Measurements from ENCODE around the gene MST1.

The MST1 gene

DNA sequence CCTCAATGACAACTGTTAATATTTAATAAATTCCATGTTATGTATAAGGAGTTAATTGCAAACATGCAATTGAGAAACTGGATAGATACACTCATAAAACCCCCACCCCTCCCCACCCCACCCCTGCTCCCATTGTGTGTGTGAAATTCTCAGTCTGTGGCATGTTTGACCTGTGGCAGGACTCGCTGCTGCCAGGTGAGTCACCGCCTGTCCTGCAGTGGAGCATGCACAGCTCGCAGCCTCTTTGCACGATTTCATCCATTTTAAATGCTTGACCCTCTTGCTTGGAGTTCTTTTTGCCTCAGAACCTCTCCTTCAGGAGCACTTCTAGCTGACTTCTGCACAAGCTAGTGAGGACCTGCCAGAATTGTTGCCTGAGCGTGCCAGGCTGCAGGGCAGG lies 20.4 kb downstream of the MST1 start:
- no peak overlapping the region for H3K4me3 ChIP-seq (ENCODE audit: low read length)
- H3K9me3 ChIP-seq (ENCODE audit: insufficient read depth, low read length) = no peaks in the 10 kb centered on the region
- H3K27me3 ChIP-seq (ENCODE audit: low read depth, low read length) = no peaks in the 10 kb centered on the region
- H2AFZ ChIP-seq (ENCODE audit: low read depth, low read length) = no peak overlapping the region
- H3K9ac ChIP-seq (ENCODE audit: low read length) = no peak overlapping the region
- H4K20me1 ChIP-seq (ENCODE audit: insufficient read depth, low read length) = peaks cover 4% of the 10 kb centered on the region; the same call in 1 of the 2 replicates
- TF ChIP-seq EZH2phosphoT487 (IDR thresholded peaks at IDR 0.05; ENCODE audit: low read depth) = no peak
- TF ChIP-seq, protein P1, sequence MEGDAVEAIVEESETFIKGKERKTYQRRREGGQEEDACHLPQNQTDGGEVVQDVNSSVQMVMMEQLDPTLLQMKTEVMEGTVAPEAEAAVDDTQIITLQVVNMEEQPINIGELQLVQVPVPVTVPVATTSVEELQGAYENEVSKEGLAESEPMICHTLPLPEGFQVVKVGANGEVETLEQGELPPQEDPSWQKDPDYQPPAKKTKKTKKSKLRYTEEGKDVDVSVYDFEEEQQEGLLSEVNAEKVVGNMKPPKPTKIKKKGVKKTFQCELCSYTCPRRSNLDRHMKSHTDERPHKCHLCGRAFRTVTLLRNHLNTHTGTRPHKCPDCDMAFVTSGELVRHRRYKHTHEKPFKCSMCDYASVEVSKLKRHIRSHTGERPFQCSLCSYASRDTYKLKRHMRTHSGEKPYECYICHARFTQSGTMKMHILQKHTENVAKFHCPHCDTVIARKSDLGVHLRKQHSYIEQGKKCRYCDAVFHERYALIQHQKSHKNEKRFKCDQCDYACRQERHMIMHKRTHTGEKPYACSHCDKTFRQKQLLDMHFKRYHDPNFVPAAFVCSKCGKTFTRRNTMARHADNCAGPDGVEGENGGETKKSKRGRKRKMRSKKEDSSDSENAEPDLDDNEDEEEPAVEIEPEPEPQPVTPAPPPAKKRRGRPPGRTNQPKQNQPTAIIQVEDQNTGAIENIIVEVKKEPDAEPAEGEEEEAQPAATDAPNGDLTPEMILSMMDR (IDR thresholded peaks at IDR 0.05; ENCODE audit: low read depth, low read length) = no peak
- no peak overlapping the region for H3K27ac ChIP-seq (ENCODE audit: low read length)
- peaks cover 11% of the 10 kb centered on the region for H3K79me2 ChIP-seq (ENCODE audit: low read length)
- peaks cover 5% of the 10 kb centered on the region; the same call in 1 of the 2 replicates for H3K4me1 ChIP-seq (ENCODE audit: low read length)
- H3K36me3 ChIP-seq (replicated peaks; ENCODE audit: low read depth, low read length) = no peaks in the 10 kb centered on the region
- H3K4me2 ChIP-seq (ENCODE audit: low read length) = no peak overlapping the region

DNA sequence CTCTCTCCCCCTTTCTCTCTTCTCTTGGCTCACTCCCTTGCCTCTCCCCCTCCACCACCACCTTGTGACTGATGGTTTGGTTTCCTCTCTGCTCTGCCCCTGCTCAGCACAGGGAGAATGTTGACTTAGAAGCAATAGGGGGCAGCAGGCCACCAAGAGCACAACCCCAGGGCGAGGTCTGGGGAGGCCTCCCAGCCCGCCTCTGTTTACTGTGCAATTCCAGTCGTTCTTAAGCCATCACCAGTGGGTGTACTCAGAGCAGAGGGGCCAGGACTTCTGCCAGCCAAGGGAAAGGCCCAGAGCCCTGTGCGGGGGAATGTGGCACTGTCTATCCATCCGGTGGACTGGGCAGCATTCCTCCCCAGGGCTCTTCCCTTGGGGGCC lies 20.9 kb downstream of the MST1 start:
- TF ChIP-seq, protein P1 (IDR thresholded peaks at IDR 0.05; ENCODE audit: low read depth, low read length) = no peak
- TF ChIP-seq EZH2phosphoT487 (IDR thresholded peaks at IDR 0.05; ENCODE audit: low read depth) = no peak
- Histone ChIP-seq H3K36me3 (replicated peaks; ENCODE audit: low read depth, low read length) (no peaks in the 10 kb centered on the region), H3K4me2 (ENCODE audit: low read length) (no peak overlapping the region), H3K9ac (ENCODE audit: low read length) (no peak overlapping the region), H2AFZ (ENCODE audit: low read depth, low read length) (no peak overlapping the region), H4K20me1 (ENCODE audit: insufficient read depth, low read length) (peaks cover 4% of the 10 kb centered on the region; the same call in 1 of the 2 replicates), H3K79me2 (ENCODE audit: low read length) (peaks cover 9% of the 10 kb centered on the region), H3K4me1 (ENCODE audit: low read length) (peaks cover 5% of the 10 kb centered on the region; the same call in 1 of the 2 replicates), H3K27me3 (ENCODE audit: low read depth, low read length) (no peaks in the 10 kb centered on the region), H3K27ac (ENCODE audit: low read length) (no peak overlapping the region), H3K9me3 (ENCODE audit: insufficient read depth, low read length) (no peaks in the 10 kb centered on the region), H3K4me3 (ENCODE audit: low read length) (no peak overlapping the region)

- Histone ChIP-seq H3K79me2 (ENCODE audit: low read length) (peaks cover 4% of the 10 kb centered on the region), H3K27ac (ENCODE audit: low read length) (no peak overlapping the region), H3K9ac (ENCODE audit: low read length) (no peak overlapping the region), H2AFZ (ENCODE audit: low read depth, low read length) (no peak overlapping the region), H3K36me3 (replicated peaks; ENCODE audit: low read depth, low read length) (no peaks in the 10 kb centered on the region), H3K27me3 (ENCODE audit: low read depth, low read length) (no peaks in the 10 kb centered on the region), H3K4me2 (ENCODE audit: low read length) (no peak overlapping the region), H3K9me3 (ENCODE audit: insufficient read depth, low read length) (no peaks in the 10 kb centered on the region), H3K4me1 (ENCODE audit: low read length) (peaks cover 5% of the 10 kb centered on the region; the same call in 1 of the 2 replicates), H3K4me3 (ENCODE audit: low read length) (no peak overlapping the region), H4K20me1 (ENCODE audit: insufficient read depth, low read length) (peaks cover 4% of the 10 kb centered on the region; the same call in 1 of the 2 replicates)
- TF ChIP-seq EZH2phosphoT487 (IDR thresholded peaks at IDR 0.05; ENCODE audit: low read depth) = no peak
Observed at GRCh38 chr3:49667701-49668413, 21.4 kb downstream of the MST1 start.

DNA sequence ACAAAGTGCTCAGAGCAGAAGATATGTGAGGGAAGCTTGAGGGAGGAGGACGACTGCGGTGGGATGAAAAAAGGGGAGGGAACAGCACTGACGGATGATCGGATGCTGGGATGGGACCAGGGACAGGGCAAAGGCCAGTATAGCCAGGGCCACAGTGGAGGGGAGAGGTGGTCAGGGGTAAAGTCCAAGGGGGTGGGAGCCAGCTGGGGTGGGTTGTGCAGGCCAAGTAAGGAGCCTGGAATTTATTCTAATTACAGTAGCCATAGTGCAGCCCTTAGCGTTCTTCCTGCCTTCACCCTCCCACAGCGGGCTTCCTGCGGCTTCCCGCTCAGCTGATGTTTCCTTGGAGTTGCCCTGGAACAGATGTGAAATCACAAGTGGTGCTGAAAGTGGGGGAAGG lies 22.7 kb downstream of the MST1 start:
- no peak overlapping the region for H3K27ac ChIP-seq (ENCODE audit: low read length)

More for the DNA sequence above, 22.7 kb downstream of the MST1 start:
- TF ChIP-seq, protein P1 (IDR thresholded peaks at IDR 0.05; ENCODE audit: low read depth, low read length) = no peak
- no peak for TF ChIP-seq EZH2phosphoT487 (IDR thresholded peaks at IDR 0.05; ENCODE audit: low read depth)
- H3K36me3 ChIP-seq (replicated peaks; ENCODE audit: low read depth, low read length) = no peaks in the 10 kb centered on the region
- H3K4me3 ChIP-seq (ENCODE audit: low read length) = no peak overlapping the region
- no peak overlapping the region for H2AFZ ChIP-seq (ENCODE audit: low read depth, low read length)
- H3K4me2 ChIP-seq (ENCODE audit: low read length) = no peak overlapping the region
- no peaks in the 10 kb centered on the region for H3K4me1 ChIP-seq (ENCODE audit: low read length)
- no peaks in the 10 kb centered on the region for H3K79me2 ChIP-seq (ENCODE audit: low read length)
- H4K20me1 ChIP-seq (ENCODE audit: insufficient read depth, low read length) = peaks cover 4% of the 10 kb centered on the region; the same call in 1 of the 2 replicates
- no peak overlapping the region for H3K9ac ChIP-seq (ENCODE audit: low read length)
- no peaks in the 10 kb centered on the region for H3K27me3 ChIP-seq (ENCODE audit: low read depth, low read length)
- no peaks in the 10 kb centered on the region for H3K9me3 ChIP-seq (ENCODE audit: insufficient read depth, low read length)
